HG03159 (cell line): ENCODE data around the gene TMEM52.

Experiments
- ATAC-seq: cut with Tn5 transposase; IDR thresholded peaks from one replicate; pipeline ENCODE4 v1.9.1; 2021; ENCODE audit warnings: mild to moderate bottlenecking, moderate library complexity; ENCODE audit not compliant: unreplicated experiment

TMEM52 gene

GRCh38 chr1:1876335-1876930 lies 42.6 kb downstream of the TMEM52 start:
- no peak for ATAC-seq

- ATAC-seq, result no peak
These were observed 43.1 kb downstream of the TMEM52 start for GRCh38 chr1:1875932-1876331.

GRCh38 chr1:1874901-1875300 lies 44.2 kb downstream of the TMEM52 start:
- no peak for ATAC-seq

- ATAC-seq, result no peak
These were observed 45.9 kb downstream of the TMEM52 start for GRCh38 chr1:1873186-1873585.

- ATAC-seq, result no peak
These were observed 46.6 kb downstream of the TMEM52 start for GRCh38 chr1:1872329-1872994.

GRCh38 chr1:1869469-1869868 lies 49.6 kb downstream of the TMEM52 start:
- no peak for ATAC-seq
